Nephron progenitor cell (in vitro differentiated cells): Measurements from ENCODE around the gene THBS4.

Source experiments
- DNase-seq: peaks from one replicate; pipeline ENCODE4 v3.0.0; 2021
- H3K27ac Mint-ChIP-seq: 2 replicates; pipeline ENCODE4 v1.8.0; 2021; ENCODE audit warnings: mild to moderate bottlenecking, moderate library complexity, mixed read lengths
- H3K27me3 Mint-ChIP-seq: 2 replicates; pipeline ENCODE4 v1.8.0; 2021; ENCODE audit warnings: mild to moderate bottlenecking, low read depth, mixed read lengths; ENCODE audit not compliant: poor library complexity
- H3K36me3 Mint-ChIP-seq: 2 replicates; pipeline ENCODE4 v1.8.0; 2021; ENCODE audit warnings: low read depth, mixed read lengths
- H3K4me1 Mint-ChIP-seq: 2 replicates; pipeline ENCODE4 v1.8.0; 2021; ENCODE audit warnings: mixed read lengths
- H3K4me3 Mint-ChIP-seq: 2 replicates; pipeline ENCODE4 v1.8.0; 2021; ENCODE audit warnings: mild to moderate bottlenecking, moderate library complexity, mixed read lengths
- H3K9me3 Mint-ChIP-seq: 2 replicates; pipeline ENCODE4 v1.8.0; 2021; ENCODE audit warnings: mild to moderate bottlenecking, moderate library complexity, mixed read lengths
- CTCF ChIP-seq: fragments of 200-600 bp; sonication (generic); IDR thresholded peaks from 2 replicates; pipeline ENCODE4 v1.5.0; 2021; ENCODE audit warnings: antibody characterized with exemption

Gene THBS4

GRCh38 chr5:80072103-80073073, 37.2 kb downstream of the THBS4 start:
- TF ChIP-seq CTCF = no peak
- no peak overlapping the region for H3K27ac Mint-ChIP-seq
- no peaks in the 10 kb centered on the region for H3K9me3 Mint-ChIP-seq
- peaks cover 4% of the 10 kb centered on the region for H3K27me3 Mint-ChIP-seq
- no peak for DNase-seq
- H3K36me3 Mint-ChIP-seq = peaks cover 9% of the 10 kb centered on the region
- no peak overlapping the region for H3K4me3 Mint-ChIP-seq
- H3K4me1 Mint-ChIP-seq = peaks cover 15% of the 10 kb centered on the region

DNA sequence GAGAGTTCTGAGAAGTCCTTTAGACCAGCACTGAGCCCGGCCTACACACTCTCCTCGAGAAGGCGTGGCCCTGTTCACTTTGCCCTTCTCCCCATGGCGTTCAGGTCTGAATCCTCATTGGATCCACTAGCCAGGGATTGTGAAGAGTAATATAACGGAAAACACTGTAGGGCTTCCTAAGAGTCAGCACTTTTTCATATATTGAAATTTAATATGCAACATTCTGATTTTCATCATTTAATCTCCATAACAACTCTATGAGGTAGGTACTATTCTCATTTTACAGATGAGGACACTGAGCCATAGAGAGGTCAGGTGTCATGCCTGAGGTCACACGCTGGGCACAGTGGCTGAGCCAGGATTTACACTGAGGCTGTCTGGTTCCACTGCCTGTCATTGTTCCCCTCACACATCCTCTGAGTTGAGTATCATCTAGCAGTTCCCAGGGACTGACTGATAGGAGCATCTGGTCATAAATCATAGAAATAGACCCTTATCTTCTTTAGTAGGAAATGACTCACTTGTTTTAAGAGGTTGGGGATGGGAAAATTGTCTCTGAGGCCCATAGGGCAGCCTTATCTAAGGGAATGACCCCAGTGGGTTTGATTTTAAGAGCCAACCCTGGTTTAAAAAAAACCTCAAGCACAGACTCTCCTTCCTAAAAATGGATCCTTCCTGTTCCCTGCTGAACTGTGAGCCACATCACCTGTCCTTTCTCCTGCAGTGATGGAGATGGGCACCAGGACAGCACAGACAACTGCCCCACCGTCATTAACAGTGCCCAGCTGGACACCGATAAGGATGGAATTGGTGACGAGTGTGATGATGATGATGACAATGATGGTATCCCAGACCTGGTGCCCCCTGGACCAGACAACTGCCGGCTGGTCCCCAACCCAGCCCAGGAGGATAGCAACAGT, 41.2 kb downstream of the THBS4 start:
- Mint-ChIP-seq H3K36me3 (peaks cover 29% of the 10 kb centered on the region), H3K27ac (no peak overlapping the region), H3K4me1 (no peaks in the 10 kb centered on the region), H3K9me3 (no peaks in the 10 kb centered on the region), H3K27me3 (peaks cover 6% of the 10 kb centered on the region), H3K4me3 (no peak overlapping the region)
- no peak for TF ChIP-seq CTCF
- no peak for DNase-seq

DNA sequence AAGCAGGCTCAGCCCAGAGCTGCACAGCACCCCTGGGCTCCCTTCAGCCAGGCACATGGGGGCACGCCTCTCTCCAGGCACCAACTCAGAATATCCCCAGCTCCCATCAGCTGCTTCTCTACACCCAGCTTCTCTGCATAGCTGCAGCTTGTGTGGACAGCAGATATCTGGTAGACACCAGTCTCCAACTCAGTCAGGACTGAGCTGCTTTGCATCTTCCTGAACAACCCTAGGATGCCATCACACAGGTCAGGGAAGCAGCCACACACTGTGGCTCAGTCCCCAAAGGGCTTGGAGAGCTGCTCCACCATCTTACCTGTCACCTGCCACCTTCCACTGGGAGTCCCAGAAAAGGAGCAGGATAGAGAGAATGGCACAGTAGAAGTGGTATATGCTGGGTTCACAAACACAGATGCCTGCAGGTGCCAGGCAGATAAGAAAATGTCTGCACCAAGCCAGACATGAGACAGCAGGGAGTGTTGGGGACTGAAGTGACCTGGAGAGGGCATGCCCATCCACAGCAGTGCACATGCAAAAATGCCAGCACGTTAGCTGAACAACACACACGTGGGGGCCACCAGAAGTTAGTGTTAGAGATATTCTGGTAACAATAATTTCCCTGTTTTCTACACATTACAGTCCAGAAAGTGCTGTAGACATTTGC, 42.0 kb downstream of the THBS4 start:
- H3K4me1 Mint-ChIP-seq = no peaks in the 10 kb centered on the region
- no peak overlapping the region for H3K4me3 Mint-ChIP-seq
- no peak for TF ChIP-seq CTCF
- peaks cover 27% of the 10 kb centered on the region for H3K36me3 Mint-ChIP-seq
- peaks cover 6% of the 10 kb centered on the region for H3K27me3 Mint-ChIP-seq
- H3K9me3 Mint-ChIP-seq = no peaks in the 10 kb centered on the region
- DNase-seq = no peak
- no peak overlapping the region for H3K27ac Mint-ChIP-seq

DNA sequence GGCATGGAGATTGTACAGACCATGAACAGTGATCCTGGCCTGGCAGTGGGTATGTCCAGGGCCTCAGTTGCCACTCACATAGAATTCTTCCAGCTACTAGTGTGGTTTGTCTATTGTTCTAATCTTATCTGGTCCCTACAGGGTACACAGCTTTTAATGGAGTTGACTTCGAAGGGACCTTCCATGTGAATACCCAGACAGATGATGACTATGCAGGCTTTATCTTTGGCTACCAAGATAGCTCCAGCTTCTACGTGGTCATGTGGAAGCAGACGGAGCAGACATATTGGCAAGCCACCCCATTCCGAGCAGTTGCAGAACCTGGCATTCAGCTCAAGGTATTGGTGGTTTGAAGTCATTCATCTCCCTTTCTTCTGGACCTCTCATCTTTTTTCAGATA, 43.8 kb downstream of the THBS4 start:
- H3K4me3 Mint-ChIP-seq = no peak overlapping the region
- TF ChIP-seq CTCF = no peak
- no peak for DNase-seq
- H3K27ac Mint-ChIP-seq = no peak overlapping the region
- H3K4me1 Mint-ChIP-seq = peaks cover 9% of the 10 kb centered on the region
- no peaks in the 10 kb centered on the region for H3K9me3 Mint-ChIP-seq
- peaks cover 6% of the 10 kb centered on the region for H3K27me3 Mint-ChIP-seq
- H3K36me3 Mint-ChIP-seq = peaks cover 31% of the 10 kb centered on the region

DNA sequence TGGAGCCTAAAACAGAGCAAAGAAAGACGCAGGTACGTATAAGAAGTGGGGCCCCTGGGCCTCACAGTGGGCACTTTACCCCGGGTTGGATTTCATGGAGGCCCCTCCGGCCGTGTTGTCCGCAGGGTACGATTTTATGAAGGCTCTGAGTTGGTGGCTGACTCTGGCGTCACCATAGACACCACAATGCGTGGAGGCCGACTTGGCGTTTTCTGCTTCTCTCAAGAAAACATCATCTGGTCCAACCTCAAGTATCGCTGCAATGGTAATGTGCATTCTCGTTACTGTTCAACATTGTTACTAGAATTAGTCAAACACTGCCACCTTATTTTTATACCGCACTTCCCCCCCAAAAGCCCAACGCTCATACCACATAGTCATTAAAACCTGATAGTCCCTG, 47.1 kb downstream of the THBS4 start:
- Mint-ChIP-seq H3K27me3 (peaks cover 3% of the 10 kb centered on the region), H3K36me3 (peaks cover 31% of the 10 kb centered on the region), H3K4me3 (no peak overlapping the region), H3K9me3 (no peaks in the 10 kb centered on the region), H3K4me1 (peaks cover 9% of the 10 kb centered on the region), H3K27ac (no peak overlapping the region)
- no peak for TF ChIP-seq CTCF
- no peak for DNase-seq
